GM18502 (cell line): ENCODE results near the gene KRTAP12-4.
"Not testable (repeated sequence)": the region's sequence is repeated elsewhere in the genome, so short reads cannot be mapped to it uniquely, and the experiment has no call there.

Source experiments
- ATAC-seq: cut with Tn5 transposase; IDR thresholded peaks from one replicate; pipeline ENCODE4 v1.9.1; 2021; ENCODE audit warnings: mild to moderate bottlenecking; ENCODE audit not compliant: unreplicated experiment, poor library complexity

KRTAP12-4 gene

GRCh38 chr21:44658541-44658910 is 4.1 kb upstream of the KRTAP12-4 start:
- ATAC-seq, result no peak

- ATAC-seq, result no peak
Observed at GRCh38 chr21:44657635-44658540, 3.4 kb upstream of the KRTAP12-4 start, which contains the start of gene KRTAP12-3. TSS of gene KRTAP12-3 (plus strand) at chr21:44657932. CDS start at chr21:44657980, 48 bp downstream.

GRCh38 chr21:44656868-44657267 is 2.4 kb upstream of the KRTAP12-4 start:
- no peak for ATAC-seq

GRCh38 chr21:44653656-44654575 is 543 bp downstream of the KRTAP12-4 start:
- no peak for ATAC-seq

GRCh38 chr21:44653123-44653522 is 1.3 kb downstream of the KRTAP12-4 start:
- ATAC-seq, result no peak

GRCh38 chr21:44650973-44651675 is 3.3 kb downstream of the KRTAP12-4 start:
- ATAC-seq, result no peak

- no peak for ATAC-seq
Observed at GRCh38 chr21:44650265-44650972, 4.0 kb downstream of the KRTAP12-4 start.

GRCh38 chr21:44649521-44650100 is 4.8 kb downstream of the KRTAP12-4 start:
- no peak for ATAC-seq

- no peak for ATAC-seq
Observed at GRCh38 chr21:44648557-44649311, 5.7 kb downstream of the KRTAP12-4 start.

- ATAC-seq, result no peak
Observed at GRCh38 chr21:44647222-44647552, 7.3 kb downstream of the KRTAP12-4 start.

- not testable (repeated sequence) for ATAC-seq
Observed at GRCh38 chr21:44646366-44647221, 7.9 kb downstream of the KRTAP12-4 start, which contains the start of gene KRTAP10-11. TSS of gene KRTAP10-11 (plus strand) at chr21:44646414. CDS start at chr21:44646459, 45 bp downstream.

- ATAC-seq, result no peak
Observed at GRCh38 chr21:44644878-44645277, 9.6 kb downstream of the KRTAP12-4 start.

- ATAC-seq, result no peak
Observed at GRCh38 chr21:44643741-44644310, 10.6 kb downstream of the KRTAP12-4 start.

DNA sequence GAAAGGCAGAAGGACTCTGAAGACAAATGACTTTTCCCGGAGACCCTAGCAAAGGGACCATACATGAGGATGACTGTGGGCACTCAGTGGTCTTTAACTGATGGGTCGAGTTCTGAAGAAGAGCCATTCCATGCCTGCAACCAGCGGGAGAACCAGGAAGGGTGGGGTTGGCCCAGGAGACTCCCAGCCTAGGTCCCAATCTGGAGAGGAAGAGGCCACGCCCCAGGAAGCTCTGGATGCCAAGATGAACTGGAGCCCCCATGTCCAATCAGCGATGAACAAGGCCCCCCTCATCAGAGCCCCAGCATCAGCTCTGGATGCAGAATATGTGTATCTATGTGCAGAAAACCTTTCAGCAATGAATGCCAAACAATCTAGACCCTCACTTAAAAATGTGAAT is 13.7 kb downstream of the KRTAP12-4 start:
- no peak for ATAC-seq

GRCh38 chr21:44639331-44639655 is 15.2 kb downstream of the KRTAP12-4 start:
- no peak for ATAC-seq

GRCh38 chr21:44638506-44639330 is 15.7 kb downstream of the KRTAP12-4 start:
- ATAC-seq, result not testable (repeated sequence)
